Globus pallidus (tissue), 1 donor: Measurements from ENCODE around the gene FOXB1.

Source experiments
- DNase-seq: peaks from one replicate; pipeline ENCODE4 v3.0.0-alpha.2; 2015; ENCODE audit warnings: low spot score

Gene FOXB1

GRCh38 chr15:60004009-60004845, at the start of gene FOXB1:
TSS of gene FOXB1 (plus strand) at chr15:60004311. CDS start at chr15:60004964, 653 bp downstream.
- DNase-seq: no peak

- DNase-seq: no peak
These were observed 45.8 kb upstream of the FOXB1 start for GRCh38 chr15:59958288-59958687.

- DNase-seq: no peak
These were observed 43.8 kb upstream of the FOXB1 start for GRCh38 chr15:59960318-59960717.

DNA sequence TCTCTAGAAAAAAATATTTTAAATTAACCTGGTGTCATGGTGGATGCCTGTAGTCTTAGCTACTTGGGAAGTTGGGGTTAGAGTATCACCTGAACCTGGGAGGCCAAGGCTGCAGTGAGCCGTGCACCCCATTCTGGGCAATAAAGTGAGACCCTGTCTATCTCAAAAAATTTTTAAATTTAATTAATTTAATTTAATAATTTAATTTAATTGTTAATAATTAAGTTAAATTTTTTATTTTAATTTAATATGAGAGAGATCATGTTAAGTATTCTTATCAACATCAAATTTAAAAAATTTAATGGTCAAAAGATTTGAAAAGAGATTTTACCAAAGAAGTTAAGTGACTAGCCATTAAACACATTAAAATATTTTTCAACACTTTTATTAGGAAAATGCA, 40.8 kb upstream of the FOXB1 start:
- DNase-seq: no peak

- DNase-seq: no peak
These were observed 40.2 kb upstream of the FOXB1 start for GRCh38 chr15:59963925-59964324.

GRCh38 chr15:59965741-59966140, 38.4 kb upstream of the FOXB1 start:
- no peak for DNase-seq

- DNase-seq: no peak
These were observed 37.8 kb upstream of the FOXB1 start for GRCh38 chr15:59966262-59966661.

GRCh38 chr15:59968314-59968713, 35.8 kb upstream of the FOXB1 start:
- no peak for DNase-seq

GRCh38 chr15:59972241-59972640, 31.9 kb upstream of the FOXB1 start:
- DNase-seq: no peak

- DNase-seq: no peak
These were observed 27.4 kb upstream of the FOXB1 start for GRCh38 chr15:59976480-59977271.

DNA sequence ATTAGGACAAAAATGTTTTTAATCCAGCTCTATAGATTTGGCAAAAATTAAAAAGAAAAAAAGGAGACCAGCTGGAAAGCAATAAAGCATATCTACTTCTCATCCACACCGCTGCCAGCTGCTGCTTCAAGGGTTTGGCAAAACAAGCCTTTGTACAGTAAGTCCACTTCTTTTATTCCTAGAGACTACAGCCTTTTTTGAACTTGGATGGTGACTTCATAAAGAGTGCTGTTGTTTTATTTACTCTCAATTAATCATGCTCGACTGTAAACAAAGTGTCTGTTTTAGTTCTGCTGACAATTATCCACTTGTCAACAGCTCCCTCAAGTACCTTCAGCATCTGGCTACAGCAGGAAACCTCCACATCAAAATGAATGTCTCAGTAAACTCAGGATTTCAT, 12.3 kb upstream of the FOXB1 start:
- no peak for DNase-seq

GRCh38 chr15:59993041-59993750, 10.9 kb upstream of the FOXB1 start:
- no peak for DNase-seq

GRCh38 chr15:59993950-59994401, 10.1 kb upstream of the FOXB1 start:
- no peak for DNase-seq

GRCh38 chr15:59994526-59994887, 9.6 kb upstream of the FOXB1 start:
- no peak for DNase-seq

DNA sequence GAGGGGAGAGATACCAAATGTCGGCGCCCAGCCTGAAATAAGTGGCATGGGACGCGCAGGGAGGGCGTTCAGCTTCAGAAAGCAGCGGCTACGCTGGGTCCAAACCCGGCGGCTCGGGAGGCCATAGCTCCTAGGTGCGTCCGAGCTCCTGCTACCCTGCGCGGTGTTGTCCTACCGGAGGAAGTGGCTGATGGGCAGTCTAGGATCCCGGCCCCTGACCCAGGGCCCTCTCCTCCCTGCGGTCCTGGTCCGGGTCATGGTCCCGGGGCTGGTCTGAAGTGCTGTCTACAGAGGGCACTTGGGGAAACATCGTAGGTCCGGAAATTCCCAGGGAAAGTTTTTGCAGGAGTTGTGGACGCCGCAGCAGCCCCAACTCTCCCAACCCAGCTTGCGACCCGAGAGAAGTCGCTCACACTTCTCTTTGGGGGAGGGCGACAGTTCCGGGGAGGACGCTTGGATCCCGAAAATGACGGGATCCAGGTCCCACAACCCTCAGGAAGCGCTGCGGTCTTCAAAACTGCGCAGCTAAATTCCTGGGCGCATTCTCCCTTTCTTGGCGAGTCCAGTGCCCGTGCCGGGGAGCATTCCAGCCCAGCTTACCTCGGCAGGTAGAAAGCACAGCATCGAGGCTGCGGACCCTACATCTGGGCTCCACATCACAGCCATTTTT, 9.1 kb upstream of the FOXB1 start:
- no peak for DNase-seq

GRCh38 chr15:59995568-59996297, 8.4 kb upstream of the FOXB1 start:
- no peak for DNase-seq

GRCh38 chr15:59996298-59997041, 7.6 kb upstream of the FOXB1 start:
- no peak for DNase-seq

DNA sequence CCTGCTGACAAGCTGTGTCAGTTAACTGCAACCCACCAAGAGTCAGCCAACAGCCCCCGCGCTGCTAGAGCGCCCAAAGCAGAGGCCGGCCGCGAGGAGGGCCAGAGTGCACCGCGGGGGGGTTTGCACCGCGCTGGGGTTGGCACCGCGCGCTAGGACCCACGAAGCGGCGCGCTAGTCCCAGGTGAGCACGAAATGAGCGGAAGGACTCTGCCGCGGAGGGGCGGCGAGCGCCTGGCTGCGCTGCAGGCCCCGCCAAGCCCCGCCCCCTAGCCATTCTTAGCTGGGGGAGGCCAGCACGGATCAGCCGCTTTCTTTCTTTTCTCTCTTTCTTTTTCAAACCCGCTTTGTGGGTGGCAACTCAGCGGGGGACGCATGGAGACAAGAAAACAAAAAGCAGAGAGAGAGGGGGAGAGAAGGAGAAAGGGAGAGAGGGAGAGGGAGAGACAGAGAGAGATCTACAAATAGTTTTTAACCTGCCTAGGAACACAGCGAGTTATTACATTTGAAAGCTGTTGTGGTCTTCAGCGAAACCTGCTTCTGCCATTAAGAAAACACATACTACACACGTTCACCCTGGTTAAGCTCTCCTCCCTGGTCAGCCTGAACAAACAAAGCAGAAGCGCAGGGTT, 6.9 kb upstream of the FOXB1 start:
- DNase-seq: no peak

DNA sequence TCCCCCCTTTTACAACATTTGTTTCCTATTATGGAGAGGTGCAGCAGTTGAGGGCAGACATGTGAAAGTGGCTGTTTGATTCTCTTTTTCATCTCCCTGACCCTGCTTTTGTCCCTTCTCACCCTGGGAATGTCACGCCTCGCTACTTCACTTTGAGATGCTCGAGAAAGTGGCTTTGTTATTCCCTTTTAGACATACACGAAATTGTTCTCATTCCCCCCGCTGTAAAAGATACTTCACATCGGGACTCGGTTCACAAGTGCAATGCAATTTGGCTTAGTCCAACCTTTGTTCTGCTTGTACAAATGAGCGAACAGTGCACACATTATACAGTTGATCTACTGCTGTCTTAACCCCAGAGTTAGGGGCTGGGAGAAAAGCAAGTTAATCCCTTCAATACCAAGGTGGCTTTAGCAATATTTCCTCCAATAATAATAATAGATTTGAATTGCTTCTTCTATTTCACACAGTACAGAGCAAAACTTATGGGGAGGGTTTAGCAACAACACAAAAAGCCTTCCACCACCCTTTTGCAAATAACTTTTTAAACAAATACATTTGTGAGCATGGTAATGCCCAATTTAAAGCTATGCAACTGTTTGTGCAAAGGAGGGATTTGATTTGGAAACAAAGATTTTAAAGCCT, 5.7 kb upstream of the FOXB1 start:
- no peak for DNase-seq
